CD4-positive, alpha-beta T cell treated with Interleukin-17A for 1 hour (primary cell): ENCODE measurements around the gene CKAP4.
"Not testable (repeated sequence)": the region's sequence is repeated elsewhere in the genome, so short reads cannot be mapped to it uniquely, and the experiment has no call there.

Source experiments
- DNase-seq: peaks from one replicate; pipeline ENCODE4 v3.0.0-alpha.2; 2020

The CKAP4 gene

DNA sequence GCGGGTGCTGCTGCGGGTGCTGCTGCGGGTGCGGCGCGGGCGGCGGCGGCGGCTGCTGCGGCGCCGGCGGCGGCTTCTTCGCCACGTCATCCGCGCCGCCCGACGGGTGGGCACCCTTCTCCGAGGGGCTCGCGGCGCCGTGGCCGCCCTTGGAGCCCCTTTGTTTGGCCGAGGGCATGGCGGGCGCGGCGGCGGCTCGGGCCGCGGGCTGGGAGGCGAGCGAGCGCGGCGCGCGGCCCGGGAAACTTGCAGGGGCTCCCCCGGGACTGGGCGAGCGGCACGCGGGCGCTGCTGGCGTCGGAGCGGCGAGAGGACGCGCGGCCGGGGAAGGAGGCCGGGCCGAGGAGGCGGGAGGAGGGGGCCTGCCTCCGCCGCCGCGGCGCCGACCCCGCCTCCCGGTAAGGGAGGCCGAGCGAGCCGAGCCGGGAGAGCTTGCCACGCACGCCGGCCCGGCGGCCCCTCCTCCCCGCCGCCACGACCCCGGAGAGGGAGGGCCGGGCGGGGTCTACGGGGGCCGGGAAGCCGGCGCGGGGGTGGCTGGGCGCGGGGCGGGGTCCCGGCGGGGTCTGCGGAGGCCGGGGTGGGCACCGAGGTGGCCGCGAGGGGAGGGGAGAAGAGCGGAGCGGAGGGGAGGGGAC lies at the start of gene CKAP4:
Gene CKAP4, minus strand, starts transcription at position 347 of the 638 bp plus-strand sequence. Its CDS starts 169 bp downstream, at position 178.
- DNase-seq = peak; percentile 59

- DNase-seq = no peak
These were observed 49.3 kb upstream of the CKAP4 start for GRCh38 chr12:106297075-106297474.

GRCh38 chr12:106296179-106296877 lies 48.5 kb upstream of the CKAP4 start:
- DNase-seq = no peak

- DNase-seq = no peak
These were observed 44.5 kb upstream of the CKAP4 start for GRCh38 chr12:106292339-106292738.

DNA sequence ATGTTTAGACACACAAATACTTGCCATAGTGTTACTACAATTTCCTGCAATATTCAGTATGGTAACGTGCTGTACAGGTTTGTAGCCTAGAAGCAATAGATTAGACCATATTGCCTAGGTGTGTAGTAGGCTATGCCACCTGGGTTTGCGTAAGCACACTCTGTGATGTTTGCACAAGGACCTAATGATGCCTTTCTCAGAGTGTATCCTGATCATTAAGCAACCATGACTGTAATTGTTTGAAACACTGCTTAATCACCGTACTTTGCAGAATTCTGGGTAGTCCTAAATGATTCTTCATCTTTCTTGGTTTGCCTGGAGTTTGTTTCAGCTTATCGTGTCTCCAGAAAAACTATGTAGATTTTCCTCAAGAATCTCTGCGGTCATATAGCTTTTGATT lies 43.5 kb upstream of the CKAP4 start:
- no peak for DNase-seq

- DNase-seq = no peak
These were observed 42.8 kb upstream of the CKAP4 start for GRCh38 chr12:106290666-106291065.

GRCh38 chr12:106289196-106289681 lies 41.4 kb upstream of the CKAP4 start:
- no peak for DNase-seq

- no peak for DNase-seq
These were observed 40.8 kb upstream of the CKAP4 start for GRCh38 chr12:106288494-106289195.

DNA sequence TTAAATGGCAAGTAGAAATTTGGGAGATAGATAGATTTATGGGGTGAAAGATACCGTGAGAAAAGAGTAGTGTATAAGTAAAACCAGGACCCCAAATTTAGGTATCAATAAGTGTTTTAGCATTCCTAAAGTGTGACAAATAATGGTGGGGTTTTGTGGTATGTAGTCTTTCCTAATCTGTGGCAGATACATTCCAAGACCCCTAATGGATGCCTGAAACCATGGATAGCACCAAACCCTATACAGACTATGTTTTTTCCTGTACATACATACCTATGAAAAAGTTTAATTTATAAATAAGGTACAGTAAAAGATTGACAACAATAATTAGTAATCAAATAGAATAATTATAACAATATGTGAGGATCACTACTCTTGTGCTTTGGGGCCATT lies 40.3 kb upstream of the CKAP4 start:
- DNase-seq = no peak

GRCh38 chr12:106287364-106287763 lies 39.5 kb upstream of the CKAP4 start:
- no peak for DNase-seq

- DNase-seq = not testable (repeated sequence)
These were observed 38.8 kb upstream of the CKAP4 start for GRCh38 chr12:106286576-106287162.

GRCh38 chr12:106285982-106286381 lies 38.2 kb upstream of the CKAP4 start:
- no peak for DNase-seq

GRCh38 chr12:106284358-106285105 lies 36.7 kb upstream of the CKAP4 start:
- DNase-seq = no peak

DNA sequence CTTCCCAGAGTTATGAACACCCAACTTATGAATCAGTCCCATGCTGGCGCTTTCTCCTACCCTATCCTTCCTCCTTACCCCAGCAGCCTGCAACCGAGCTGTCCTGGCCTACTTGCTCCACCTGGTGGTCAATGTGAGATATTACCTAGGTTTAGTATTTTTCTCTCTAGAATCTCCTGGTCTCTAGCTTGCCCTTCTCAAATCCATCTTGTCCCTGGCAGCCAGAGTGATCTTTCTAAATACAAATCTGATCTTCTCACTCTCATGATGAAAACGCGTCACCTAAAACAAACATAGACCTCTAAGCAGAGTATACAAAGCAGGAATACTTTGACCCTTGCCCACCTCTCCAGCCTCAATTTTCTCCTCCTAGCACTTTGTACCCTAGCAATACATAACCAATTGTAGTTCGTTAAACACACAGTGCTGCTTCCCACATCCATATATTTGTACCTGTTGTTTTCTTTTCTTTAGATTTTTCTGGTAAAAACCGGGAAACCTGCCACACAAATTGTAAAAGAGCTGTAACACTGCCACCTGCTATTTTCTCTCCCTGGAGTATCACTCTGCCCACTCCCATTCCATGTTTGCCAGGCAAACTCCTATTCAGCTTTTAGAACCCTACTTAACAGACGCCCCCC lies 34.8 kb upstream of the CKAP4 start:
- DNase-seq = peak; percentile 68

GRCh38 chr12:106281804-106282203 lies 34.0 kb upstream of the CKAP4 start:
- no peak for DNase-seq

- no peak for DNase-seq
These were observed 33.4 kb upstream of the CKAP4 start for GRCh38 chr12:106281056-106281782.

GRCh38 chr12:106280106-106280505 lies 32.3 kb upstream of the CKAP4 start:
- no peak for DNase-seq

- no peak for DNase-seq
These were observed 28.4 kb upstream of the CKAP4 start for GRCh38 chr12:106276032-106276740.

- DNase-seq = no peak
These were observed 27.6 kb upstream of the CKAP4 start for GRCh38 chr12:106275458-106275857.

GRCh38 chr12:106274575-106275121 lies 26.8 kb upstream of the CKAP4 start:
- no peak for DNase-seq
